Measurements from ENCODE around the gene MYO1D. TPM values are rescaled to one million over a fixed set of nuclear protein-coding genes. Genes with fewer than 3 reads are reported as not detected.

MYO1D gene
- total RNA-seq, 1 experiment from 2014 or later, result 206 TPM

GRCh38 chr17:32626379-32626791, 250.5 kb downstream of the MYO1D start:
- Histone ChIP-seq H3K9me3 (no peaks in the 10 kb centered on the region), H3K36me3 (ENCODE audit: control insufficient read depth, insufficient read depth, low read length) (no peaks in the 10 kb centered on the region), H3K27me3 (replicated peaks; ENCODE audit: control insufficient read depth, insufficient read depth, low read length) (no peaks in the 10 kb centered on the region), H3K4me3 (ENCODE audit: low read depth, low read length) (no peak overlapping the region), H3K4me1 (no peaks in the 10 kb centered on the region)
- H3K4me1 Mint-ChIP-seq (ENCODE audit: low read depth, unreplicated experiment), result peaks cover 6% of the 10 kb centered on the region
- no TSS peak for BruUV-seq (replicated peaks)
- H3K27me3 Mint-ChIP-seq (ENCODE audit: insufficient read depth, unreplicated experiment), result no peaks in the 10 kb centered on the region
- ChIA-PET POLR2A (no interaction called here), CTCF (interaction anchor here (0.6 kb wide), 1 partner anchor 13 kb away, joined by 4 read pairs; no protein-coding TSS in a partner anchor)
- no peak overlapping the region for H3K4me3 Mint-ChIP-seq (ENCODE audit: unreplicated experiment)
- H3K9me3 Mint-ChIP-seq (ENCODE audit: unreplicated experiment), result no peaks in the 10 kb centered on the region
- TF ChIP-seq, protein P1, sequence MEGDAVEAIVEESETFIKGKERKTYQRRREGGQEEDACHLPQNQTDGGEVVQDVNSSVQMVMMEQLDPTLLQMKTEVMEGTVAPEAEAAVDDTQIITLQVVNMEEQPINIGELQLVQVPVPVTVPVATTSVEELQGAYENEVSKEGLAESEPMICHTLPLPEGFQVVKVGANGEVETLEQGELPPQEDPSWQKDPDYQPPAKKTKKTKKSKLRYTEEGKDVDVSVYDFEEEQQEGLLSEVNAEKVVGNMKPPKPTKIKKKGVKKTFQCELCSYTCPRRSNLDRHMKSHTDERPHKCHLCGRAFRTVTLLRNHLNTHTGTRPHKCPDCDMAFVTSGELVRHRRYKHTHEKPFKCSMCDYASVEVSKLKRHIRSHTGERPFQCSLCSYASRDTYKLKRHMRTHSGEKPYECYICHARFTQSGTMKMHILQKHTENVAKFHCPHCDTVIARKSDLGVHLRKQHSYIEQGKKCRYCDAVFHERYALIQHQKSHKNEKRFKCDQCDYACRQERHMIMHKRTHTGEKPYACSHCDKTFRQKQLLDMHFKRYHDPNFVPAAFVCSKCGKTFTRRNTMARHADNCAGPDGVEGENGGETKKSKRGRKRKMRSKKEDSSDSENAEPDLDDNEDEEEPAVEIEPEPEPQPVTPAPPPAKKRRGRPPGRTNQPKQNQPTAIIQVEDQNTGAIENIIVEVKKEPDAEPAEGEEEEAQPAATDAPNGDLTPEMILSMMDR (IDR thresholded peaks at IDR 0.05; ENCODE audit: insufficient read depth in 1 of 2, low read depth in 1 of 2, low read length in 1 of 2, severe bottlenecking in 1 of 2, unreplicated experiment in 1 of 2), result no peak
- H3K36me3 Mint-ChIP-seq (ENCODE audit: insufficient read depth, unreplicated experiment), result peaks cover 43% of the 10 kb centered on the region
- intact Hi-C loops (cut with micrococcal nuclease; ENCODE audit: unreplicated experiment), result no loop called here
- H3K27ac Mint-ChIP-seq (ENCODE audit: unreplicated experiment), result no peak overlapping the region
- DNase-seq, result no peak

GRCh38 chr17:32625971-32626370, 251.0 kb downstream of the MYO1D start:
- H3K36me3 Mint-ChIP-seq (ENCODE audit: insufficient read depth, unreplicated experiment), result peaks cover 45% of the 10 kb centered on the region
- peaks cover 6% of the 10 kb centered on the region for H3K4me1 Mint-ChIP-seq (ENCODE audit: low read depth, unreplicated experiment)
- intact Hi-C loops (cut with micrococcal nuclease; ENCODE audit: unreplicated experiment), result no loop called here
- H3K4me3 Mint-ChIP-seq (ENCODE audit: unreplicated experiment), result no peak overlapping the region
- Histone ChIP-seq H3K9me3 (no peaks in the 10 kb centered on the region), H3K36me3 (ENCODE audit: control insufficient read depth, insufficient read depth, low read length) (no peaks in the 10 kb centered on the region), H3K4me1 (no peaks in the 10 kb centered on the region), H3K27me3 (replicated peaks; ENCODE audit: control insufficient read depth, insufficient read depth, low read length) (no peaks in the 10 kb centered on the region), H3K4me3 (ENCODE audit: low read depth, low read length) (no peak overlapping the region)
- no TSS peak for BruUV-seq (replicated peaks)
- ChIA-PET CTCF (interaction anchor here (0.6 kb wide), 1 partner anchor 14 kb away, joined by 4 read pairs; no protein-coding TSS in a partner anchor), POLR2A (no interaction called here)
- H3K27ac Mint-ChIP-seq (ENCODE audit: unreplicated experiment), result no peak overlapping the region
- TF ChIP-seq, protein P1 (IDR thresholded peaks at IDR 0.05; ENCODE audit: insufficient read depth in 1 of 2, low read depth in 1 of 2, low read length in 1 of 2, severe bottlenecking in 1 of 2, unreplicated experiment in 1 of 2), result no peak
- H3K27me3 Mint-ChIP-seq (ENCODE audit: insufficient read depth, unreplicated experiment), result no peaks in the 10 kb centered on the region
- DNase-seq, result no peak
- no peaks in the 10 kb centered on the region for H3K9me3 Mint-ChIP-seq (ENCODE audit: unreplicated experiment)

DNA sequence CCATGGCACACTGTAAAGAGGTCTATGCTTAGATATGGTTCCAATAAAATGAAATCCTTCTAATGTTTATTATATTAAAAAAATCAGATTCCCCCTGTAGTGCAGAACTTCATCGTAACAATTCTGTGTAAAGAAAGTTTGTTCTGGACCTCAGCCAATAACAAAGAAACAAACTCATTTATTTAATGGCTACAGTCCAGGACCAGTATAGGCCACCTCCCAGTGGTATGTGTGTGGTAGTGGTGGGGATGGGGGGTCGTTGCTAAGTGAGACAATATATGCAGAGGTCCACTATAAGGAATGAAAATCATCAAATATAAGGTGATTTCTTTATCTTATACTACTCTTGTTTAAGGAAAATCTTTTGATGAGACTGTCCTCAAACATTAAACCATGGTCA, 253.7 kb downstream of the MYO1D start:
- BruUV-seq (replicated peaks), result no TSS peak
- ChIA-PET CTCF (no interaction called here), POLR2A (no interaction called here)
- Mint-ChIP-seq H3K27ac (ENCODE audit: unreplicated experiment) (no peak overlapping the region), H3K27me3 (ENCODE audit: insufficient read depth, unreplicated experiment) (no peaks in the 10 kb centered on the region), H3K4me1 (ENCODE audit: low read depth, unreplicated experiment) (peaks cover 6% of the 10 kb centered on the region), H3K9me3 (ENCODE audit: unreplicated experiment) (no peaks in the 10 kb centered on the region), H3K36me3 (ENCODE audit: insufficient read depth, unreplicated experiment) (peaks cover 56% of the 10 kb centered on the region), H3K4me3 (ENCODE audit: unreplicated experiment) (no peak overlapping the region)
- Histone ChIP-seq H3K36me3 (ENCODE audit: control insufficient read depth, insufficient read depth, low read length) (no peaks in the 10 kb centered on the region), H3K4me1 (no peaks in the 10 kb centered on the region), H3K27me3 (replicated peaks; ENCODE audit: control insufficient read depth, insufficient read depth, low read length) (no peaks in the 10 kb centered on the region), H3K4me3 (ENCODE audit: low read depth, low read length) (no peak overlapping the region), H3K9me3 (no peaks in the 10 kb centered on the region)
- DNase-seq, result no peak
- TF ChIP-seq, protein P1 (IDR thresholded peaks at IDR 0.05; ENCODE audit: insufficient read depth in 1 of 2, low read depth in 1 of 2, low read length in 1 of 2, severe bottlenecking in 1 of 2, unreplicated experiment in 1 of 2), result no peak
- intact Hi-C loops (cut with micrococcal nuclease; ENCODE audit: unreplicated experiment), result no loop called here
